GM23248 (cell line): ENCODE data around the gene CD7.

Experiments
- EZH2 ChIP-seq: fragments of 200-600 bp; sonication (generic); IDR thresholded peaks from 2 replicates; pipeline ENCODE4 v1.6.1; 2018; ENCODE audit warnings: antibody characterized with exemption, mild to moderate bottlenecking; ENCODE audit not compliant: insufficient read depth, poor library complexity, severe bottlenecking
- EZH2phosphoT487 ChIP-seq: fragments of 200-600 bp; sonication (generic); IDR thresholded peaks from 2 replicates; pipeline ENCODE4 v1.6.1; 2018; ENCODE audit warnings: antibody characterized with exemption, moderate library complexity, mild to moderate bottlenecking, low read depth; ENCODE audit not compliant: insufficient read depth

GRCh38 chr17:82269138-82269881 lies 48.1 kb downstream of the CD7 start:
- TF ChIP-seq EZH2phosphoT487 (no peak), EZH2 (no peak)
